Measurements from ENCODE around the gene AJAP1.

Gene AJAP1

DNA sequence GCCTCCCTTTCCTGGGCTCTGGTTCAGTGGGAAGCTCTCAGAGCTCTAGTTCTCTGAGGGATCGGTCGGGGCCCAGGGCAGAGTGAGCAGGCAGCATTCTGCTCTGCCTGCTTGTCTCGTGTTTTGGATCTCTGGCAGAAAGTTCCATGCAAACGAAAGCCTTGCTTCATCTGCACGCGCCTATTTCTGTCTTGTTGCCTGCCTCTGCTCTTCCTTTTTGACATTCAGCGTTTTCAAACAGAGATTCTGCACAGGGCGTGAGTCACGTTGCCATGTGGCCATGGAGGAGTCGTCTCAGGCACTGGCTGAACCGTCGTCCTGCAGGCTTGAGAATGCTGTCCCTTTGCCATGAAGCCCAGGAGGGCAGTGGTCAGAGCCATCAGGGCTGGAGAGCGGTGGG lies 20.3 kb downstream of the AJAP1 start:
- Histone ChIP-seq H3K79me2 (ENCODE audit: low read length) (no peaks in the 10 kb centered on the region), H3K4me2 (ENCODE audit: low read length) (no peak overlapping the region), H3K9ac (ENCODE audit: low read length) (no peak overlapping the region), H2AFZ (ENCODE audit: low read depth, low read length) (no peak overlapping the region), H3K4me3 (ENCODE audit: low read length) (no peak overlapping the region), H3K4me1 (ENCODE audit: low read length) (peaks cover 4% of the 10 kb centered on the region; the same call in 1 of the 2 replicates), H3K36me3 (replicated peaks; ENCODE audit: low read depth, low read length) (no peaks in the 10 kb centered on the region), H3K27ac (ENCODE audit: low read length) (no peak overlapping the region), H4K20me1 (ENCODE audit: insufficient read depth, low read length) (no peaks in the 10 kb centered on the region), H3K9me3 (ENCODE audit: insufficient read depth, low read length) (no peaks in the 10 kb centered on the region), H3K27me3 (ENCODE audit: low read depth, low read length) (peaks cover 8% of the 10 kb centered on the region; the same call in 1 of the 2 replicates)
- TF ChIP-seq EZH2phosphoT487 (IDR thresholded peaks at IDR 0.05; ENCODE audit: low read depth), result no peak
- TF ChIP-seq, protein P1, sequence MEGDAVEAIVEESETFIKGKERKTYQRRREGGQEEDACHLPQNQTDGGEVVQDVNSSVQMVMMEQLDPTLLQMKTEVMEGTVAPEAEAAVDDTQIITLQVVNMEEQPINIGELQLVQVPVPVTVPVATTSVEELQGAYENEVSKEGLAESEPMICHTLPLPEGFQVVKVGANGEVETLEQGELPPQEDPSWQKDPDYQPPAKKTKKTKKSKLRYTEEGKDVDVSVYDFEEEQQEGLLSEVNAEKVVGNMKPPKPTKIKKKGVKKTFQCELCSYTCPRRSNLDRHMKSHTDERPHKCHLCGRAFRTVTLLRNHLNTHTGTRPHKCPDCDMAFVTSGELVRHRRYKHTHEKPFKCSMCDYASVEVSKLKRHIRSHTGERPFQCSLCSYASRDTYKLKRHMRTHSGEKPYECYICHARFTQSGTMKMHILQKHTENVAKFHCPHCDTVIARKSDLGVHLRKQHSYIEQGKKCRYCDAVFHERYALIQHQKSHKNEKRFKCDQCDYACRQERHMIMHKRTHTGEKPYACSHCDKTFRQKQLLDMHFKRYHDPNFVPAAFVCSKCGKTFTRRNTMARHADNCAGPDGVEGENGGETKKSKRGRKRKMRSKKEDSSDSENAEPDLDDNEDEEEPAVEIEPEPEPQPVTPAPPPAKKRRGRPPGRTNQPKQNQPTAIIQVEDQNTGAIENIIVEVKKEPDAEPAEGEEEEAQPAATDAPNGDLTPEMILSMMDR (IDR thresholded peaks at IDR 0.05; ENCODE audit: low read depth, low read length), result no peak

DNA sequence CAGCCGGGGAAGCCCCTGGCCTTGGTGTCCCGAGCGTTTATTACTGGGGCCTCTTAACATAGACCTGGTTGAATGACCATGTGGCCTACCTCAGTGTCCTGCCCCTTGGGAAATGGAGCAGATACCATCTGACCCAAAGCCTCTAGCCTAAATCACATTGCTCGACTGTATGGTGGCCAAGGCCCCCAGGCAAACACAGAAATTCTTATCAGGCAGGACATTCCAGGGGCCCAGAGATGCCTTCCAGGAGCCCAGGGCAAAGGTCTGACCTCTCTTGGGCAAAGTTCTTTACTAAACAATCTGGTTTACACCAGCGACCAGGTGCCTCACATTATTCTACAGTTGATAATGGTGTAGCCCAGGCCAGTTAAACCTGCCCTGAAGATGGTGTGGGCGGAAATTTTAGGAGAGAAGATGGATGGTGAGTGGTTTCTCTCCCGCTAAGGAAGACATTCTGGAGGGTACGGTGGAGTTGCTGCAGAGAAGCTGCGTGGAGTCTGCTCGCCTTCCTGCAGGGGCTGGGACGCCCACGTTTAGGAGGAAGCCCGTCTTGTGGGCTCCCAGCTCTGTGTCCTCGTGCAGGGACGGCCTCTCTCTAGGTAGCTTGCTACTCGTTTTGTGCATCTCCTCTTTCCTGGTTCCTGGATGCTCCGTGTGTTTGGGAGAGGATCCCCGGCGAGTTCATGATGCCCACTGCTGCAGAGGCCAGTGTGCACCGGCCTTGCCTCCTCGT lies 21.2 kb downstream of the AJAP1 start:
- no peaks in the 10 kb centered on the region for H3K9me3 ChIP-seq (ENCODE audit: insufficient read depth, low read length)
- H3K4me3 ChIP-seq (ENCODE audit: low read length), result no peak overlapping the region
- no peak overlapping the region for H3K9ac ChIP-seq (ENCODE audit: low read length)
- H3K79me2 ChIP-seq (ENCODE audit: low read length), result no peaks in the 10 kb centered on the region
- no peak overlapping the region for H2AFZ ChIP-seq (ENCODE audit: low read depth, low read length)
- peaks cover 8% of the 10 kb centered on the region; the same call in 1 of the 2 replicates for H3K27me3 ChIP-seq (ENCODE audit: low read depth, low read length)
- no peaks in the 10 kb centered on the region for H3K36me3 ChIP-seq (replicated peaks; ENCODE audit: low read depth, low read length)
- no peak overlapping the region for H3K4me2 ChIP-seq (ENCODE audit: low read length)
- H3K27ac ChIP-seq (ENCODE audit: low read length), result no peak overlapping the region
- H3K4me1 ChIP-seq (ENCODE audit: low read length), result peaks cover 4% of the 10 kb centered on the region; the same call in 1 of the 2 replicates
- no peak for TF ChIP-seq EZH2phosphoT487 (IDR thresholded peaks at IDR 0.05; ENCODE audit: low read depth)
- TF ChIP-seq, protein P1 (IDR thresholded peaks at IDR 0.05; ENCODE audit: low read depth, low read length), result no peak
- no peaks in the 10 kb centered on the region for H4K20me1 ChIP-seq (ENCODE audit: insufficient read depth, low read length)

DNA sequence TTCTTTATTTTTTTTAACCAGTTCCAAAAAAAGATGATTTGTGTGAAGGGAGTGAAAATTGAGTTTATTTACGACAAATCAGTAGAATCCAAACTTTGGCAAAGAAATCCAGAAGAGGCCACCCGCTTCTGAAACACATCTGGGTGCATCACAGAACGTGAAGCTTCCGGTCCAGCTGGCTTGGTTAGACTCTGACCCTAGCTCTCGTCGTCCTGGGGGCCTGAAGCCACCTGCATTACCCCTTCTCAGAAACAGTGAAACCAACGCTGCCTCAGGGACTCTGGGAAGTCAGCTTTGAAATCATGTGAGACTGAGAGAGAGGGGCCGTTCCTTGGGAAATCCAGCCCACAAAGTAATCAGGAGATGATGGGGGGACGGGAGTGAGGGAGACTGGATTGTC lies 21.8 kb downstream of the AJAP1 start:
- H3K36me3 ChIP-seq (replicated peaks; ENCODE audit: low read depth, low read length), result no peaks in the 10 kb centered on the region

DNA sequence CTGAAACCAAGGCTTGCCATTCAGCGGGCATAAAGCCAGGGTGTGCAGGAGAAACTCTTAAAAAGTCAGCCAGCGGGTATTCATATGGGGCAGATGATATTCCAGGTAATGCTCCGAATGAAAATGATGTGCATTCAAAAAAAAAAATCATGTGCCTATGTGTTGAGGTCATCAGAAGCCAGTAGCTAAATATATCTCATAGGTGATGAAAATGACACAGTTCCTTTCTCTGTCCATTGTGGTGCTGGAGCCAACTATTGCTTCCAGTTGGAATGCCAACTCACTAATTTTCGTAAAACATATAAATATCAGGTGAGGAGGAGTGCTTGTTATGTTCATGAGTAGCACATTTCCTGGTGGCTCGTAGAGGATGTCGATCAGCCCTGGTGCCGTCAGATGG lies 23.2 kb downstream of the AJAP1 start:
- H3K4me3 ChIP-seq (ENCODE audit: low read length), result no peak overlapping the region
- TF ChIP-seq, protein P1 (IDR thresholded peaks at IDR 0.05; ENCODE audit: low read depth, low read length), result no peak
- no peak for TF ChIP-seq EZH2phosphoT487 (IDR thresholded peaks at IDR 0.05; ENCODE audit: low read depth)

More for the DNA sequence above, 21.8 kb downstream of the AJAP1 start:
- H4K20me1 ChIP-seq (ENCODE audit: insufficient read depth, low read length), result no peaks in the 10 kb centered on the region
- no peak overlapping the region for H3K4me3 ChIP-seq (ENCODE audit: low read length)
- H2AFZ ChIP-seq (ENCODE audit: low read depth, low read length), result no peak overlapping the region
- H3K4me1 ChIP-seq (ENCODE audit: low read length), result peaks cover 4% of the 10 kb centered on the region; the same call in 1 of the 2 replicates
- no peak overlapping the region for H3K27ac ChIP-seq (ENCODE audit: low read length)
- H3K27me3 ChIP-seq (ENCODE audit: low read depth, low read length), result peaks cover 8% of the 10 kb centered on the region; the same call in 1 of the 2 replicates
- H3K79me2 ChIP-seq (ENCODE audit: low read length), result no peaks in the 10 kb centered on the region
- H3K4me2 ChIP-seq (ENCODE audit: low read length), result no peak overlapping the region
- H3K9ac ChIP-seq (ENCODE audit: low read length), result no peak overlapping the region
- TF ChIP-seq EZH2phosphoT487 (IDR thresholded peaks at IDR 0.05; ENCODE audit: low read depth), result no peak
- TF ChIP-seq, protein P1 (IDR thresholded peaks at IDR 0.05; ENCODE audit: low read depth, low read length), result no peak
- no peaks in the 10 kb centered on the region for H3K9me3 ChIP-seq (ENCODE audit: insufficient read depth, low read length)

More for the DNA sequence above, 23.2 kb downstream of the AJAP1 start:
- Histone ChIP-seq H4K20me1 (ENCODE audit: insufficient read depth, low read length) (no peaks in the 10 kb centered on the region), H3K4me1 (ENCODE audit: low read length) (peaks cover 4% of the 10 kb centered on the region; the same call in 1 of the 2 replicates), H3K27me3 (ENCODE audit: low read depth, low read length) (peaks cover 8% of the 10 kb centered on the region; the same call in 1 of the 2 replicates), H3K9ac (ENCODE audit: low read length) (no peak overlapping the region), H2AFZ (ENCODE audit: low read depth, low read length) (no peak overlapping the region), H3K79me2 (ENCODE audit: low read length) (no peaks in the 10 kb centered on the region), H3K9me3 (ENCODE audit: insufficient read depth, low read length) (no peaks in the 10 kb centered on the region), H3K4me2 (ENCODE audit: low read length) (no peak overlapping the region), H3K36me3 (replicated peaks; ENCODE audit: low read depth, low read length) (no peaks in the 10 kb centered on the region), H3K27ac (ENCODE audit: low read length) (no peak overlapping the region)

All from OCI-LY3 (cell line).